Activated CD8-positive, alpha-beta T cell treated with anti-CD3 and anti-CD28 coated beads for 36 hours (primary cell): Measurements from ENCODE around the gene RAD51B. TPM values are rescaled to one million over a fixed set of nuclear protein-coding genes. Genes with fewer than 3 reads are reported as not detected.

Source experiments
- ATAC-seq: fragments of 200-7000 bp; cut with Tn5 transposase; one replicate; pipeline ENCODE4 v1.10.0; 2021; ENCODE audit warnings: mild to moderate bottlenecking, moderate library complexity
- CTCF ChIA-PET: fragments of 350-600 bp; sonication (Branson Sonifier 250); formaldehyde crosslinking; loops from one replicate; lab custom pipeline; 2021; ENCODE audit warnings: antibody characterized with exemption; lab: Charles Lee
- POLR2A ChIA-PET: fragments of 350-600 bp; sonication (Branson Sonifier 250); formaldehyde crosslinking; loops from one replicate; lab custom pipeline; 2021; ENCODE audit warnings: antibody characterized with exemption; lab: Charles Lee
- DNase-seq: peaks from one replicate; pipeline ENCODE4 v3.0.0-alpha.2; 2020
- H3K27ac Mint-ChIP-seq: one replicate; pipeline ENCODE4 v1.8.0; 2021; ENCODE audit warnings: mild to moderate bottlenecking, mixed read lengths
- H3K27me3 Mint-ChIP-seq: one replicate; pipeline ENCODE4 v1.8.0; 2021; ENCODE audit warnings: mixed read lengths
- H3K36me3 Mint-ChIP-seq: one replicate; pipeline ENCODE4 v1.8.0; 2021; ENCODE audit warnings: low read depth, mixed read lengths
- H3K4me1 Mint-ChIP-seq: one replicate; pipeline ENCODE4 v1.8.0; 2021; ENCODE audit warnings: low read depth, mixed read lengths
- H3K4me3 Mint-ChIP-seq: one replicate; pipeline ENCODE4 v1.8.0; 2021; ENCODE audit warnings: mild to moderate bottlenecking, moderate library complexity, mixed read lengths
- H3K9me3 Mint-ChIP-seq: one replicate; pipeline ENCODE4 v1.8.0; 2021; ENCODE audit warnings: mixed read lengths
- CTCF ChIP-seq: fragments of 200-600 bp; IDR thresholded peaks from one replicate; pipeline ENCODE4 v1.8.0; 2022; ENCODE audit warnings: antibody characterized with exemption, mild to moderate bottlenecking
- intact Hi-C: fragments of 100-400 bp; cut with micrococcal nuclease; formaldehyde crosslinking; loops from one replicate; pipeline ENCODE4 v1.10.0; 2022
- total RNA-seq, 2 experiments: library from RNA; stranded (reverse); gene quantifications; one replicate each; pipeline ENCODE4 v1.2.3, GENCODE V29; 2021

The RAD51B gene
- total RNA-seq, 2 experiments from 2014 or later, result 38.2 to 40.6 TPM

DNA sequence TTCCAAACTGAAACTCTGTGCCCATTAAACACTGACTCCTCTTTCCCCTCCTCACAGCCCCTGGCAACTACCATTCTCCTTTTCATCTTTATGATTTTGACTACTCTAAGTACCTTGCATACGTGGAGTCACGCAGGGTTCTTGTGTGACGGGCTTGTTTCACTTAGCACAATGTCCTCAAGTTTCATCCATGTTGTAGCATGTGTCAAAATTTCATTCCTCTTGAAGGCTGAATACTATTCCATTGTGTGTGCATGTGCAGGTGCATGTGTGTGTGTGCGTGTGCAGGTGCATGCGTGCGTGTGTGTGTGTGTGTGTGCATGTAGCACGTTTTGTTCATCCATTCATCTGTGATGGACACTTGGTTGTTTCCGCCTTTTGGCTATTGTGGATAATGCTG, 867.1 kb downstream of the RAD51B start:
- POLR2A ChIA-PET, result interaction anchor here (0.9 to 1.6 kb wide), 2 partner anchors 12 to 95 kb away, joined by 3 to 5 read pairs; no protein-coding TSS in a partner anchor
- Mint-ChIP-seq H3K27me3 (no peaks in the 10 kb centered on the region), H3K4me3 (no peak overlapping the region), H3K4me1 (peaks cover 49% of the 10 kb centered on the region), H3K27ac (peak overlapping the region; percentile 9), H3K36me3 (no peaks in the 10 kb centered on the region), H3K9me3 (no peaks in the 10 kb centered on the region)
- CTCF ChIA-PET, result interaction anchor here (1.4 to 4.6 kb wide), 3 partner anchors 22 to 130 kb away, joined by 3 to 38 read pairs (median 11); no protein-coding TSS in a partner anchor
- DNase-seq (no peak), ATAC-seq (no peak)
- TF ChIP-seq CTCF, result no peak
- intact Hi-C loops, result loop anchor here (5.0 kb wide), 1 partner anchor 46 kb away; no protein-coding TSS in a partner anchor

GRCh38 chr14:68687746-68688145, 868.2 kb downstream of the RAD51B start:
- H3K27ac Mint-ChIP-seq, result no peak overlapping the region
- intact Hi-C loops, result loop anchor here (5.0 kb wide), 1 partner anchor 45 kb away; no protein-coding TSS in a partner anchor
- H3K27me3 Mint-ChIP-seq, result no peaks in the 10 kb centered on the region
- ChIA-PET CTCF (interaction anchor here (1.4 kb wide), 1 partner anchor 10 kb away, joined by 4 read pairs; no protein-coding TSS in a partner anchor), POLR2A (no interaction called here)
- ATAC-seq (no peak), DNase-seq (no peak)
- no peak overlapping the region for H3K4me3 Mint-ChIP-seq
- no peaks in the 10 kb centered on the region for H3K9me3 Mint-ChIP-seq
- peaks cover 40% of the 10 kb centered on the region for H3K4me1 Mint-ChIP-seq
- no peaks in the 10 kb centered on the region for H3K36me3 Mint-ChIP-seq
- TF ChIP-seq CTCF, result no peak

- Mint-ChIP-seq H3K4me1 (peaks cover 28% of the 10 kb centered on the region), H3K27ac (no peak overlapping the region), H3K9me3 (no peaks in the 10 kb centered on the region), H3K4me3 (no peak overlapping the region), H3K27me3 (no peaks in the 10 kb centered on the region), H3K36me3 (no peaks in the 10 kb centered on the region)
- ChIA-PET CTCF (interaction anchor here (1.4 kb wide), 1 partner anchor 11 kb away, joined by 4 read pairs; no protein-coding TSS in a partner anchor), POLR2A (interaction anchor here (0.9 kb wide), 1 partner anchor 26 kb away, joined by 3 read pairs; no protein-coding TSS in a partner anchor)
- ATAC-seq (no peak), DNase-seq (no peak)
- TF ChIP-seq CTCF, result no peak
- intact Hi-C loops, result loop anchor here (5.0 kb wide), 1 partner anchor 43 kb away; no protein-coding TSS in a partner anchor
Measured at GRCh38 chr14:68688872-68689371, 869.3 kb downstream of the RAD51B start.

DNA sequence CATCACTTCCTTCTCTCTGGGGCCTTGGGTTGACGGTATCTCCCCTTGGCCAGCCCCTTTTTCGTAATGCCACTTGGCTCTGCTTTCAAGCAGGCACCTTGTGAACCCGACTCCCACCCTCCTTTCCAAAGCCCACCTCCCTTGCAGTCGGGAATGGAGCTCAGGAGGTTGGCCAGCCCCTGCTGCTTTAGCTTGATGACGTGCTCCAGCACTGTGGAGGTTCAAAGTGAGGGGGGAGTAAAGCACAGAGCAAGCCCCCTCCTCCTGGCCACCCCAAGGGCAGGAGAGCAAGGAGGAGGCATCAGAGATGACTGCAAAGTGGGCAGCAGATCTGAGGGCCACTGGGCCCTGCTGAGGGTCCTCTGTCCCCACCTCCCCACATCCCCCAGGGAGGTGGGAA, 869.9 kb downstream of the RAD51B start:
- H3K27ac Mint-ChIP-seq, result no peak overlapping the region
- ATAC-seq, result no peak
- peaks cover 22% of the 10 kb centered on the region for H3K4me1 Mint-ChIP-seq
- H3K9me3 Mint-ChIP-seq, result no peaks in the 10 kb centered on the region
- TF ChIP-seq CTCF, result no peak
- no peaks in the 10 kb centered on the region for H3K36me3 Mint-ChIP-seq
- ChIA-PET CTCF (no interaction called here), POLR2A (no interaction called here)
- intact Hi-C loops, result loop anchor here (5.0 kb wide), 1 partner anchor 43 kb away; no protein-coding TSS in a partner anchor
- DNase-seq, result no peak
- H3K27me3 Mint-ChIP-seq, result no peaks in the 10 kb centered on the region
- no peak overlapping the region for H3K4me3 Mint-ChIP-seq
